NCI-H69 (cell line): ENCODE results near the gene SLC25A15.

Source experiments
- DNase-seq: peaks from one replicate; lab custom pipeline; 2025; lab: John Stamatoyannopoulos, UW

Gene SLC25A15

GRCh38 chr13:40789275-40790153 is at the start of gene SLC25A15:
SLC25A15 (plus strand) TSS chr13:40789611; CDS start chr13:40793227, 3,616 bp downstream.
- peak; percentile 82 for DNase-seq

GRCh38 chr13:40749327-40749726 is 40.1 kb upstream of the SLC25A15 start:
- no peak for DNase-seq

GRCh38 chr13:40755082-40755700 is 34.2 kb upstream of the SLC25A15 start:
- no peak for DNase-seq

- no peak for DNase-seq
Measured at GRCh38 chr13:40756042-40756441, 33.4 kb upstream of the SLC25A15 start.

GRCh38 chr13:40758811-40759210 is 30.6 kb upstream of the SLC25A15 start:
- no peak for DNase-seq

- no peak for DNase-seq
Measured at GRCh38 chr13:40762849-40763248, 26.6 kb upstream of the SLC25A15 start.

DNA sequence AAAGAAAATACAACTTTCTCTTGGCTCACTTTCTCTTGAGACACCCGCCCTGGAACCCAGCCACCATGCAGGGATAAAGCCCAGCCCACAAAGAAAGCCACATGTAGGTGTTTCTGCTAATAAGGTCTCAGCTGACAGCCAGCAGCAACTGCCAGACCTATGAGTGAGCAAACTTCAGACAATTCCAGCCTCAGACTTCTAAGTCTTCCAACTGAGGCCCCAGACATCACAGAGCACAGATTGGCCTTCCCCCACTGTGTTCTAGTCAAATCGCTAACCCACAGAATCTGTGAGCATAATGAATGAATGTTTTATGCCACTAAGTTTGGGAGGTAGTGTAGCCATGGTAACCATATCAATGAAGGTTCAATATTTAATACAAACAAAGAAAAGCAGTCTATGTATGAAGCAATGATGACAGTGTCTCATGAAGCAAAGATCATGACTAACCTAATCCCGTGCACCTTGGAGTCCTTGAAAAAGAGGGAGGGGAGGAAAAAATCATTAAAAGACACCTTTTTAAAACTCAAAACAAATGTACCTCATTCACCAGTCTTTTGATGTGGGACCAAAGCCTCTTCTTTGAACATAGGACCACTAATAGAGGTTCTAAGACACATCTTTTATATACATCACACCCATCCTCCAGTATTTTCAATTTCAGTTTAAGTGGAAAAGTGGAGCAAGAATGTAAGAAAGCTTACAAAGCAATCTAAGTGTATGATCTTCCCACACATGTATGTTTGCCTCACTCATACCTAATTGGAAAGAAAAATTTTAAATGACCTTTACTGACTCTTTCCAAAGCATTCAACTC is 24.6 kb upstream of the SLC25A15 start:
- DNase-seq, result no peak

- no peak for DNase-seq
Measured at GRCh38 chr13:40765602-40766001, 23.8 kb upstream of the SLC25A15 start.

- DNase-seq, result peak; percentile 12
Measured at GRCh38 chr13:40769970-40770369, 19.4 kb upstream of the SLC25A15 start.

GRCh38 chr13:40770609-40770933 is 18.8 kb upstream of the SLC25A15 start:
- DNase-seq, result no peak

- DNase-seq, result peak; percentile 89
Measured at GRCh38 chr13:40770934-40771618, 18.3 kb upstream of the SLC25A15 start, which contains the start of gene MRPS31. MRPS31 (minus strand) TSS chr13:40771190; CDS start chr13:40771136, 54 bp downstream.

GRCh38 chr13:40772765-40773473 is 16.5 kb upstream of the SLC25A15 start:
- no peak for DNase-seq

- DNase-seq, result no peak
Measured at GRCh38 chr13:40774672-40775071, 14.7 kb upstream of the SLC25A15 start.

GRCh38 chr13:40776232-40776631 is 13.2 kb upstream of the SLC25A15 start:
- no peak for DNase-seq

DNA sequence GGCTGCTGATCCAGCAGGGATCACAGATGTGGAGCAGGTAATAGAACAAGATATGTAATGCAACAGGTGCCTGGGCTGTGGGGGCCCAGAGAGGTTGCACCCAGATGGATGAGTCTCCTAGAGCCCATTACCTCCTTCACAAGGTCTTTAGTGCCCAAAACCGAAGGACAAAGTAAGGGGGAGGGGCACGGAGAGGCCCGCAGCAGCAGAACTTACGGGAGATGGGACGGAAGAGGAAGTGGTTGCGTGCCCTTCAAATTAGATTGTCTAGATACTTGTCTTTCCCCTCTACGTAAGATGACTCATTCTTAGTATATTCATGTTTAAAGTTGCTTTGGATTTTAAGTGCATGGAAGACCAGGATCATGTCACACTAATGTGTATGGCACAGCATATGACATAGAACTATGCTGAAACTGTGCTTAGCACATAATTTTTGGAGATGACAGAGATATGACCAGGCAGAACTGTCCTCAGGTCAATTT is 12.7 kb upstream of the SLC25A15 start:
- no peak for DNase-seq

- DNase-seq, result peak; percentile 75
Measured at GRCh38 chr13:40777166-40777808, 12.1 kb upstream of the SLC25A15 start.

GRCh38 chr13:40777809-40778175 is 11.6 kb upstream of the SLC25A15 start:
- DNase-seq, result no peak

GRCh38 chr13:40779049-40779448 is 10.4 kb upstream of the SLC25A15 start:
- no peak for DNase-seq

GRCh38 chr13:40779796-40780285 is 9.6 kb upstream of the SLC25A15 start:
- DNase-seq, result no peak

GRCh38 chr13:40780822-40781401 is 8.5 kb upstream of the SLC25A15 start:
- no peak for DNase-seq
